GM19468 (cell line): ENCODE measurements around the gene GLT1D1.

ENCODE experiments used
- ATAC-seq: cut with Tn5 transposase; IDR thresholded peaks from one replicate; pipeline ENCODE4 v1.9.1; 2021; ENCODE audit warnings: mild to moderate bottlenecking, moderate library complexity, moderate number of reproducible peaks; ENCODE audit not compliant: unreplicated experiment; ENCODE audit errors: extremely low read depth

GLT1D1 gene

GRCh38 chr12:128947209-128947608 lies 93.9 kb downstream of the GLT1D1 start:
- no peak for ATAC-seq

GRCh38 chr12:128949086-128949485 lies 95.8 kb downstream of the GLT1D1 start:
- no peak for ATAC-seq

DNA sequence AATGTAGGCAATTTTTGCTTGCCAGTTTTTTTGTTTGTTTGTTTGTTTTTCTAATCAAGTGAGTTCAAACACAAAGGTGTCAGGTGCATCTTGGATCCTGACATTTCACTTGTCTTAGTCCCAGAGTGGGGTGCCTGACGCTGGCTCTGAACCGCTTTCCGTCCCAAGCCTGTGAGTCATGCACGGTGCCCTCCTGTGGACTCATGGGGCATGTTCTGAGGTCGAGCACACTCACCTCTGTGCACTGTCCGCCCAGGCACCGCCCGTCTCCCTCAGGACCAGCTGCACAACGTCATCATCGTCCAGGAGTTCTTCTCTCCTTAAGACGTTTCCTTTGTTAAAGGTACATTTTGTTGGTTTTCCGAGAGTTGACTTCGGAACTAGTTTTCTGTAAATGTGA lies 98.2 kb downstream of the GLT1D1 start:
- ATAC-seq: no peak

- ATAC-seq: no peak
These were observed 103.5 kb downstream of the GLT1D1 start for GRCh38 chr12:128956755-128957154.

GRCh38 chr12:128959901-128960300 lies 106.6 kb downstream of the GLT1D1 start:
- no peak for ATAC-seq

DNA sequence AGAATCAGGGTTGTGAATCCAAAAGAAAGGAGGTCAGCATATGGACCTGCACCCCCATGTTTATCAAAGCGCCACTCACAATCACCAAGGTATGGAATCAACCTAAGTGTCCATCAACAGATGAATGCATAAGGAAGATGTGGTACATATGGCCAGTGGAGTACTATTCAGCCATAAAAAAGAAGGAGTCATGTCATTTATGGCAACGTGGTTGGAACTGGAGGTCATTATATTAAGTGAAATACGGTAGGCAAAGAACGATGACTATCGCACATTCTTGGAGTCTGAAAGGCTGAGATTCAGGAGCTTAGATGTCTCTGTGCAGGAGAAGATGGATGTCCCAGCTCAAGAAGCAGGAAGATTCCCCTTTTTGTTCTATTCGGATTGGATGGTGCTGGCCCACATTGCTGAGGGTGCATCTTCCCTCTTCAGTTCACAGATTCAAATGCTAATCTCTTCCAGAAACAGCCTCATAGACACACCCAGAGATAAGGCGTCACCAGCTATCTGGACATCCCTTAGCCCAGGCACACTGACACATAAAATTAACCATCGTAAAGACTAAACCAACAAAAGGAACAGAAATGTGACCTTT lies 108.1 kb downstream of the GLT1D1 start:
- no peak for ATAC-seq

DNA sequence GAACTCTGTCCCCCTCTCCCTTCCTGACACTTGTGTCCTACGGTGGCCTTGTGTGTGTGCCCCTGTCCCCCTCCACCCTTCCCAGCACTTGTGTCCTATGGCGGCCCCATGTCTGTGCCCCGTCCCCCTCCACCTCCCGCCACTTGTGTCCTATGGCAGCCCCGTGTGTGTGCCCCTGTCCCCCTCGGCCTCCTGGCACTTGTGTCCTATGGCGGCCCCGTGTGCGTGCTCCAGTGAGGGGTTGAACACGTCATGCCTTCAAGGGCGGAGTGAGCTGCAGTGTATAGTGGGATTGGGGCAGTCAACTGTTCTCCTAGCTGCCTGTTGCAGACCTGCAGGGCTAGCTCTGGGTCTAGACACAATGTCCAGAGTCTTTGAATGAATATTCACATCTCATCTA lies 108.7 kb downstream of the GLT1D1 start:
- no peak for ATAC-seq

GRCh38 chr12:128966203-128966810 lies 113.0 kb downstream of the GLT1D1 start:
- no peak for ATAC-seq

DNA sequence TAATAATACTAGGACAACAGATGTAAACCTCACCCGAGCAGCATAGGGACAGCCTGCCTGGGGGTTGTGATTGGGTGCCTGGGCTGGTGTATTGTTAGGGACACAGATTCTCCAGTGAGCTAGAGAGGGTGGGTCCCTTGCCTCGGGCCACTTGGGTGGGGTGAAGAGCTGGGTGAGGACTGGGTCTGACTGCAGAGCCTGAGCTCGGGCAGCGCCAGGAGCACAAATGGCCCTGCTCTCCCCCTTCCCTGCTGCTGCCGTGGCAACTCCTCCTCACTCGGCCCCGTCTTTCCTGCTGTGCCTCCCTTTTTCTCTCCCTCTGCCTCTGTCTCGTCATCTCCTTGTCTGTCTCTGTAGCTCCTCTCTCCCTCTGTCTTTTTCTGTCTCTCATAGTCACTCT lies 115.4 kb downstream of the GLT1D1 start:
- no peak for ATAC-seq

- ATAC-seq: no peak
These were observed 116.3 kb downstream of the GLT1D1 start for GRCh38 chr12:128969480-128970055.

DNA sequence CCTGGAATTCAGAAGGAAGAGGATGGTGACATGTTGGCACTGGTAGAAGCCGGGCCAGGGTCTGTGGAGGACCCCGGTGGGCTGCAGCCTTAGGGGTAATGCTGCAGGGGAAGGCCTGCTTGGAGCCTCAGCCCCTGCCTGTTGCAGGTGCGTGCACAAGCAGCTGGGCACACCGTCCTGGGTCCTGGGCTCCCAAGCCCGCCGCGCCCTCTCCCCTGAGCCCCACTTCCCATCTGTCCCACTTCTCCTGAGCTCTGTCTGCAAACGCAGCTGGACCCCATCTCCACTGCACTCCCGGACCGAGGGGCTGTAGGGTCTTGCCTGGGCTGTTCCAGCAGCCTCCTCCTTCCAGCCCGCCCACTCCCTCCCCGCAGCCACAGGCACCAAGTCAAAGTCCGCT lies 116.8 kb downstream of the GLT1D1 start:
- no peak for ATAC-seq

GRCh38 chr12:128970941-128971340 lies 117.7 kb downstream of the GLT1D1 start:
- no peak for ATAC-seq

- ATAC-seq: no peak
These were observed 118.5 kb downstream of the GLT1D1 start for GRCh38 chr12:128971802-128972201.

DNA sequence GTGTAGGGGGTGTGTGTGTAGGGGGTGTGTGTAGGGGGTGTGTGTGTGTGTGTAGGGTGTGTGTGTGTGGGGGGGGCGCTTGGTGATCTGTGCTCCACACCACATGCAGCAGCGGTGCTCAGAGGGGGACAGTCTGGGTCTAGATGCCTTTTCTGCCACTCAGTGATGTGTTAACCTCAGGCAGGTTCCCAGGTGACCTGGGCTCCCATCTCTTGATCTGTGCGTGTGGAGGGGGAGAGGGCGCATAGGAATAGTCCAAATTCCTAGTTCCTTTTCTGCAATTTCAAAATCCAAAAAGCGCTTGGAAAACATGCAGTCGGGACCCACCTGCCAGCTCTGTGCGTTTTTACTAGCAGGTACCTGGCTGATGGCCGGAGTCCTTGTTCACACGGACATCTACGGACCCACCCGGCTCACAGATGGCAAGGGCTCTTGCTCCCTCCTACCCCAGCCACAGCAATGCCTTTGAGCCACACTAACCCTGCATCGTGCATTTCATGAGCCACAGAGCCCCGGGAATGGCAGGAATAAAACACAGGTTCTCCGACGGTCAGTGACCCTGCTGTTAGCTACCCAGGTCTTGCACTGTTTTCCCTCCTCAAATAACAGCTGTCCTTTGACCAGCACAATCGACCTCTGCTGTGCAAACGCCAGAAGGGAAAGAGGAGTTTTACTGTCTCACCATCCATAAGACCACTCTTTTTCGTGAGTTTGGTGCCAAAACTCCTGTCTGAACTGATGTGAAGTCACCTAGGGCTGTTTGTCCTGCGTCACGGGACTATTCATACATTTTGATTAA lies 120.8 kb downstream of the GLT1D1 start:
- no peak for ATAC-seq

- no peak for ATAC-seq
These were observed 121.6 kb downstream of the GLT1D1 start for GRCh38 chr12:128974881-128975280.

DNA sequence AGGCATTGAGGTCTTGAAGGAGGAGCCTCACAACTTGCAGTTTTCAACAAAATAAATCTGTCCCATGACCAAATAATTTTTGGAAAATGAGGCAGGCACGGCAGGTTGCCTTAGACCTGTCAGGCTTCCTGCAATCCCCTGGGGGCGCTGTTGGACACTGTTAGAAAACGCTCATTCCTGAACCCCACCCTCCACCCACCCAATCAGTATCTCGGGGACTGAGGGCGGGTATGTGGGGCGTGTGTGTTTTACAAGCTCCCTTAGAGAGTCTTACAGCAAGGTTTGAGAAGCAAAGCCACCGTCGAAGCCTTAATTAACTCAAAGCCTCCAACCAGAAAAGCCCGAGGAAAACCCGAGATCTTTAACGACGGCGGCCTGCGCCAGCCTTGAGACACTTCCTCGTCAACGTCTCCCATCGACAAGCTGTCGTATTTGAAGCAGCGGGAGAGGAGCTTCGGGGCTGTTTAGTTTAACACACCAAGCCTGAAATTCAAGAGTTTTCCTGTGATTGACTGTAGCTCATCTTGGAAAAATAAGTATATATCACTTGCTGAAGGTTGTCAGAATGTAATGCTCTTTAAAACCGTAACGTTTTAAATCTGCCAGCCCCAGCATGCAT lies 123.0 kb downstream of the GLT1D1 start:
- ATAC-seq: no peak

DNA sequence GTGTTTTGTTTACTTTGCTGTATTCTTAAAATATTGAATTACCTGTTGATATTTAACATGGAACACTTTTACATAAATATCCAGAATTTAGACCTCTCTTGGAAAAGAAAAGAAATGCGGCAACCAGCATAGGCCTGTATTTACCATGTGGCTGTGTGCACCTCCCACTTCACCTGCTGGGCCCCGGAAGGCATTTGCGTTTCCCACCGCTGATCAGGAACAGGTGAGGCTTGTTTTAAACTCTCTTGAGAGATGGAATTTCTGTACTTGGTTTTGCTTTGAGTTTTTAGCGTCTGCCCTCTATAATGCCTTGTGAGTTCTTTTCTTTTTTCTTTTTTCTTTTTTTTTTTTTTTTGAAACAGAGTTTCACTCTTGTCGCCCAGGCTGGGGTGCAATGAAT lies 124.2 kb downstream of the GLT1D1 start:
- ATAC-seq: no peak

DNA sequence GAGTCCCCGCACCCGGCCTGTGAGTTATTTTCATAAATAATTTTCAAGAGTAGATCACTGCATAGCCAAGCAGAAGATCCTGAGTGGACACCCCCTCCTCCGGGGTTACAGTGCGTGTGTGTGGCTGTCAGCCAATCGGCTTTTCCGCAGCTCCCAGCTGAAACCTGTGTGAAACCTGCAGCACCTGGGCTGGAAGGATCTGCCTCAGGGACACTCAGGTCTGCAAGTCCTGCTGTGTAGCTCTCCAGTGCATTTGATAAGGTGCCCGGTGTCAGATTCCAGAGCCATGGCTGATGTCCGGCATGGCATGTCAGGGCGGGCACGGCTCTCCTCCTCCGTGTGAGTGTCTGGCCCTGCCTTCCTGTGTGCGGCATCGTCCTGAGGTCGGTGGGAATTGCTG lies 124.8 kb downstream of the GLT1D1 start:
- ATAC-seq: no peak

DNA sequence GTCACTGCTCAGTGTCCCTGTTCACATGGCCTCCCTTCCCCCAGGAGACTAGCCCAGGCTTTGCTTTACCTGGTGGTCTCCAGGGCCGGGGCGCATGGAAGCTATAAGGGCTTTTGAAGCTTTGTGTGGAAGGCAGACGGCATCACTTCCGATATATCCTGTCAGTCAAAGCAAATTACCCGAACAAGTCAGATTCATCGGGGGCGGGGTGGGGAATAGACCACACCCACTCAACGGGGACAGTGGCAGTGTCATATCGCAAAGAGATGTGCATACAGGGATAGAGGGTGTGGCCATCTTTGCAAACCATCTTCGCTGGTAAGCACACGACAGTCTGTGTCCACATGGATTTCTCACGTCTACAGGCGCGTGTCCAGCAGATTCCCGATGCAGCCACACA lies 127.3 kb downstream of the GLT1D1 start:
- ATAC-seq: no peak

DNA sequence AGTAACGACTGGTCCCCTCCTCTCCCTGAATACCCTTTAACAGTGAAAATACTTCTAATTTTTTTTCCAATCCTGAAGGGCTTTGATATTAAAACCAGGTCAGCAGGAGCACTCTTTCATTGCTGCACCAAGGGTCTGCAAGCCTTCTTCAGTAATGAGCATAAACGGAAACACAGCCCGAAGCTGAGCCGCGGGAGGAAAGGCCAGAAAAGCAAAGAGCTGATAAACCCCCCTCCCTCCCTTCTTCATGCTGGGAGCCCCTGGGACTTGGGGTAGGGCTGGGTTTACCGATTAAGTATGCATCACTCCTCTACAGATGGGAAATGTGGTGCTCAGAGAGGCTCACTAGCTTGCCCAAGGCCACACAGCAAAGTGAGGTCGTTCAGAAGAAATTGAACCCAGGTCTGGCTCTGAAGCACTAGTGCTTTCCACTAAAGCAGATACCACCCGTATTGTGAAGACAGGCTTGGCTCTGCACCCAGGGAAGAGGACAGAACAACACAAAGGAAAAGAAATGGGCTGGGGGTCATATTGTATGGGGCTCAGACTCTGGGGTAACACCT lies 128.8 kb downstream of the GLT1D1 start:
- ATAC-seq: no peak
